Body of pancreas (tissue), 4 donors: Measurements from ENCODE around the gene SH2D3C.

Source experiments
- CTCF ChIP-seq, 7 experiments: fragments of 450-650 bp in 4 of 7; fragments of 200-600 bp in 3 of 7; sonication (generic) in 3 of 7; IDR thresholded peaks; one replicate each; pipeline ENCODE4 v1.5.1; 2016 to 2019; ENCODE audit warnings: antibody characterized with exemption in 7 of 7
- POLR2A ChIP-seq, 3 donors: fragments of 450-650 bp; IDR thresholded peaks; one replicate each; pipeline ENCODE4 v1.6.1; 2016; ENCODE audit warnings: antibody characterized with exemption in 3 of 3, mild to moderate bottlenecking in 2 of 3

DNA sequence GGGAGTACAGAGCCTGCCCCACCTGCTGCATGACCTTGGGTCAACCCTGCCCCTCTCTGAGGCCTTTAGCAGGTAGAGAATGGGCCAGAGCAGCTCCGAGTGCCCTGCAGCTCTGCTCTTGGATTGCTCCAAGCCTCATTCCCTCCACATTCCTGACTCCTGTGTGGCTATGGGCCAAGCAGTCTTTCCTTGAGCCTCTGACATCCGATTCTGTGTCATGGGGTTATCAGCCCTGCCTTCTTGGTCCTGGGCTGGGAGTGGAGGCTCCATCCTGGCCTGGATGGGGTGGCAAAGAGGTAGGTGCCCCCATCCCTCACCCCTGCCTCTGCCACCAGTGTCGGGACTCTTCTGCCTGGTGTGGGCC, 37.9 kb upstream of the SH2D3C start:
- TF ChIP-seq POLR2A (IDR thresholded peaks at IDR 0.05) (no peak), CTCF (IDR thresholded peaks at IDR 0.05) (no peak)
